NCI-H748 (cell line): ENCODE data around the gene OPCML.
A peak's percentile ranks its signal among the peaks of the same experiment; 100 is the strongest.

ENCODE experiments used
- DNase-seq: peaks from one replicate; lab custom pipeline; 2025; ENCODE audit not compliant: unreplicated experiment; lab: John Stamatoyannopoulos, UW

Gene OPCML

GRCh38 chr11:132866783-132867545 lies 665.3 kb downstream of the OPCML start:
- DNase-seq, result no peak

GRCh38 chr11:132865623-132866022 lies 666.7 kb downstream of the OPCML start:
- DNase-seq, result no peak

- DNase-seq, result no peak
Observed at GRCh38 chr11:132864811-132865576, 667.3 kb downstream of the OPCML start.

- peak; percentile 31 for DNase-seq
Observed at GRCh38 chr11:132862933-132863332, 669.4 kb downstream of the OPCML start.

GRCh38 chr11:132862137-132862536 lies 670.2 kb downstream of the OPCML start:
- DNase-seq, result no peak

GRCh38 chr11:132859306-132859705 lies 673.0 kb downstream of the OPCML start:
- no peak for DNase-seq

- DNase-seq, result no peak
Observed at GRCh38 chr11:132858223-132858622, 674.1 kb downstream of the OPCML start.

GRCh38 chr11:132856032-132856431 lies 676.3 kb downstream of the OPCML start:
- DNase-seq, result no peak

- no peak for DNase-seq
Observed at GRCh38 chr11:132855516-132855915, 676.8 kb downstream of the OPCML start.

GRCh38 chr11:132853886-132854285 lies 678.4 kb downstream of the OPCML start:
- no peak for DNase-seq

GRCh38 chr11:132852361-132852760 lies 679.9 kb downstream of the OPCML start:
- no peak for DNase-seq

GRCh38 chr11:132851247-132851646 lies 681.1 kb downstream of the OPCML start:
- peak; percentile 33 for DNase-seq

GRCh38 chr11:132850266-132850665 lies 682.0 kb downstream of the OPCML start:
- DNase-seq, result peak; percentile 80

- DNase-seq, result no peak
Observed at GRCh38 chr11:132848336-132848735, 684.0 kb downstream of the OPCML start.

GRCh38 chr11:132846075-132846474 lies 686.2 kb downstream of the OPCML start:
- DNase-seq, result peak; percentile 2

GRCh38 chr11:132844956-132845696 lies 687.2 kb downstream of the OPCML start:
- DNase-seq, result peak; percentile 29

- DNase-seq, result no peak
Observed at GRCh38 chr11:132840660-132841059, 691.6 kb downstream of the OPCML start.

- DNase-seq, result no peak
Observed at GRCh38 chr11:132840191-132840590, 692.1 kb downstream of the OPCML start.

GRCh38 chr11:132839236-132839945 lies 692.9 kb downstream of the OPCML start:
- no peak for DNase-seq

- no peak for DNase-seq
Observed at GRCh38 chr11:132838627-132839026, 693.7 kb downstream of the OPCML start.

GRCh38 chr11:132831272-132831671 lies 701.0 kb downstream of the OPCML start:
- DNase-seq, result no peak
